SK-N-SH treated with all-trans-retinoic acid at 6 μM for 48 hours (cell line): ENCODE results near the gene CHD1.

ENCODE experiments used
- CREB5 ChIP-seq: fragments of 250-450 bp; sonication (Bioruptor Pico); IDR thresholded peaks from 2 replicates; pipeline ENCODE4 v1.5.1; 2020; ENCODE audit warnings: low read depth, mild to moderate bottlenecking, moderate library complexity
- CSDC2 ChIP-seq: fragments of 250-450 bp; sonication (Bioruptor Pico); IDR thresholded peaks from 2 replicates; pipeline ENCODE4 v1.5.0; 2020; ENCODE audit warnings: mild to moderate bottlenecking, moderate library complexity
- CSRNP3 ChIP-seq: fragments of 250-450 bp; sonication (Bioruptor Pico); IDR thresholded peaks from 2 replicates; pipeline ENCODE4 v1.5.1; 2021; ENCODE audit warnings: mild to moderate bottlenecking, moderate library complexity
- ISL1 ChIP-seq: fragments of 250-450 bp; sonication (Bioruptor Pico); IDR thresholded peaks from 2 replicates; pipeline ENCODE4 v2.1.2; 2022; ENCODE audit warnings: mild to moderate bottlenecking, moderate library complexity
- OSR1 ChIP-seq: fragments of 250-450 bp; sonication (Bioruptor Pico); IDR thresholded peaks from 2 replicates; pipeline ENCODE4 v1.8.0; 2022; ENCODE audit warnings: moderate library complexity, mild to moderate bottlenecking, inconsistent platforms
- RARB ChIP-seq: fragments of 250-450 bp; sonication (Bioruptor Pico); IDR thresholded peaks from 2 replicates; pipeline ENCODE4 v1.8.0; 2021; ENCODE audit warnings: mild to moderate bottlenecking, moderate library complexity
- ZC3H10 ChIP-seq: fragments of 250-450 bp; sonication (Bioruptor Pico); IDR thresholded peaks from 2 replicates; pipeline ENCODE4 v1.5.1; 2021; ENCODE audit warnings: mild to moderate bottlenecking, moderate library complexity
- ZFP3 ChIP-seq: fragments of 250-450 bp; sonication (Bioruptor Pico); IDR thresholded peaks from 2 replicates; pipeline ENCODE4 v1.5.0; 2020; ENCODE audit warnings: mild to moderate bottlenecking, moderate library complexity
- ZFP30 ChIP-seq: fragments of 450-650 bp; formaldehyde crosslinking; IDR thresholded peaks from 2 replicates; pipeline ENCODE4 v1.5.0; 2022; ENCODE audit warnings: mild to moderate bottlenecking, moderate library complexity
- ZNF70 ChIP-seq: fragments of 450-650 bp; formaldehyde crosslinking; IDR thresholded peaks from 2 replicates; pipeline ENCODE4 v1.5.0; 2020; ENCODE audit warnings: mild to moderate bottlenecking, moderate library complexity
- TF ChIP-seq, protein P1 (sequence below): fragments of 250-450 bp; sonication (Bioruptor Pico); IDR thresholded peaks from 2 replicates; pipeline ENCODE4 v1.8.0; 2021; ENCODE audit warnings: low read depth, mild to moderate bottlenecking, moderate library complexity, borderline replicate concordance

GRCh38 chr5:98804066-98804465 lies 124.7 kb downstream of the CHD1 start:
- TF ChIP-seq RARB (CRISPR knock-in tag) = no peak
- TF ChIP-seq ZFP30 (CRISPR knock-in tag) = no peak
- TF ChIP-seq, protein P1, sequence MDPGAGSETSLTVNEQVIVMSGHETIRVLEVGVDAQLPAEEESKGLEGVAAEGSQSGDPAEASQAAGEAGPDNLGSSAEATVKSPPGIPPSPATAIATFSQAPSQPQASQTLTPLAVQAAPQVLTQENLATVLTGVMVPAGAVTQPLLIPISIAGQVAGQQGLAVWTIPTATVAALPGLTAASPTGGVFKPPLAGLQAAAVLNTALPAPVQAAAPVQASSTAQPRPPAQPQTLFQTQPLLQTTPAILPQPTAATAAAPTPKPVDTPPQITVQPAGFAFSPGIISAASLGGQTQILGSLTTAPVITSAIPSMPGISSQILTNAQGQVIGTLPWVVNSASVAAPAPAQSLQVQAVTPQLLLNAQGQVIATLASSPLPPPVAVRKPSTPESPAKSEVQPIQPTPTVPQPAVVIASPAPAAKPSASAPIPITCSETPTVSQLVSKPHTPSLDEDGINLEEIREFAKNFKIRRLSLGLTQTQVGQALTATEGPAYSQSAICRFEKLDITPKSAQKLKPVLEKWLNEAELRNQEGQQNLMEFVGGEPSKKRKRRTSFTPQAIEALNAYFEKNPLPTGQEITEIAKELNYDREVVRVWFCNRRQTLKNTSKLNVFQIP (CRISPR knock-in tag) = no peak
- no peak for TF ChIP-seq CREB5
- TF ChIP-seq OSR1 = no peak
- TF ChIP-seq CSDC2 (CRISPR knock-in tag) = no peak
- no peak for TF ChIP-seq ZC3H10 (CRISPR knock-in tag)
- TF ChIP-seq ZNF70 (CRISPR knock-in tag) = no peak
- no peak for TF ChIP-seq ZFP3 (CRISPR knock-in tag)
- no peak for TF ChIP-seq ISL1
- no peak for TF ChIP-seq CSRNP3
